Effector memory CD4-positive, alpha-beta T cell (primary cell): Measurements from ENCODE around the gene KIAA1143.

Experiments used
- DNase-seq, 3 donors: peaks; one replicate each; pipeline ENCODE4 v3.0.0-alpha.2; 2020
- H3K27ac ChIP-seq: 2 replicates; pipeline ENCODE4 v1.7.0; 2013; ENCODE audit warnings: mild to moderate bottlenecking, low read length, moderate library complexity; ENCODE audit not compliant: insufficient read depth, poor library complexity, severe bottlenecking
- H3K27me3 ChIP-seq: replicated peaks from 2 replicates; pipeline ENCODE4 v1.7.0; 2013; ENCODE audit warnings: mild to moderate bottlenecking, low read length; ENCODE audit not compliant: insufficient read depth, control insufficient read depth, poor library complexity, severe bottlenecking
- H3K36me3 ChIP-seq: 2 replicates; pipeline ENCODE4 v1.7.0; 2013; ENCODE audit warnings: mild to moderate bottlenecking, low read length, moderate library complexity; ENCODE audit not compliant: control insufficient read depth, insufficient read depth
- H3K4me1 ChIP-seq: 2 replicates; pipeline ENCODE4 v1.7.0; 2013; ENCODE audit warnings: low read length, mild to moderate bottlenecking; ENCODE audit not compliant: control insufficient read depth, insufficient read depth, poor library complexity, severe bottlenecking
- H3K4me3 ChIP-seq: 2 replicates; pipeline ENCODE4 v1.7.0; 2013; ENCODE audit warnings: low read length, low read depth, mild to moderate bottlenecking; ENCODE audit not compliant: insufficient read depth, poor library complexity, severe bottlenecking
- H3K9me3 ChIP-seq: 2 replicates; pipeline ENCODE4 v1.7.0; 2013; ENCODE audit warnings: mild to moderate bottlenecking, low read length, moderate library complexity; ENCODE audit not compliant: control insufficient read depth

Gene KIAA1143

GRCh38 chr3:44762170-44762677, 805 bp upstream of the KIAA1143 start:
- DNase-seq: no peak
- Histone ChIP-seq H3K4me3 (peak overlapping the region; percentile 89), H3K27me3 (no peaks in the 10 kb centered on the region), H3K27ac (no peak overlapping the region), H3K4me1 (peaks cover 3% of the 10 kb centered on the region), H3K9me3 (no peaks in the 10 kb centered on the region), H3K36me3 (no peaks in the 10 kb centered on the region)

- DNase-seq: no peak
- H3K4me3 ChIP-seq: peak overlapping the region; percentile 89
- no peaks in the 10 kb centered on the region for H3K9me3 ChIP-seq
- peaks cover 3% of the 10 kb centered on the region for H3K4me1 ChIP-seq
- H3K27ac ChIP-seq: peak overlapping the region; percentile 72
- H3K27me3 ChIP-seq: no peaks in the 10 kb centered on the region
- H3K36me3 ChIP-seq: peaks cover 5% of the 10 kb centered on the region
Measured at GRCh38 chr3:44761101-44761423, 357 bp downstream of the KIAA1143 start.

GRCh38 chr3:44734646-44735168, 26.7 kb downstream of the KIAA1143 start:
- H3K27me3 ChIP-seq: no peaks in the 10 kb centered on the region
- H3K27ac ChIP-seq: no peak overlapping the region
- H3K4me1 ChIP-seq: no peaks in the 10 kb centered on the region
- H3K4me3 ChIP-seq: no peak overlapping the region
- peaks cover 35% of the 10 kb centered on the region for H3K9me3 ChIP-seq
- H3K36me3 ChIP-seq: peaks cover 24% of the 10 kb centered on the region
- no peak for DNase-seq

DNA sequence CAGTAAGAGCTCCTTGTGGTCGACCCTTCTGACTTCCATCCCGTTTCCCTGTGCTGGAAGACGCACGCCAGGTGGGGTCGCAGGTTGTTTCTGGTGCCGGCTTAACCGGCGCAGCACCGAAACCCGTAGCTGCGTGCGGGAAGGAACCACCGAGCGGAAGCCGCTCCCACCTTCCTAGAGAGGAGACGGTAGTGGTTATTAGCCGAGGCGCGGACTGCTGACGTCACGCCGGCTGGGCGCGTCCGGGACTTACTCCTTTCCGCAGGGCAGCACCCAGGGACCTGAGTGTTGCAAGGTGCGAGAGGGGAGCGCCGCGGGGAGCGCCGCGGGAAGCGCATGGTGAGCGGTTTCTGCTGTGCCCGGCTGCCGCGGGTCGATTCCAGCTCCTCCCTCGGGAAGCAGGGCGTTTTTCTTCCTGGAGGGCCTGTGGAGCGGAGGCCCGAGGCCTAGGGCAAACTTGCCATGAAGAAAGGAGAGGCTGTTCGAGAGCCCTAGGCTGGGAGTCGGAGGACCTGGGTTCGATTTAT, 32.0 kb downstream of the KIAA1143 start, which contains the start of gene ZNF501:
ZNF501 (plus strand) TSS at position 252 of the 527 bp plus-strand sequence. CDS start 4,787 bp downstream, outside the sequence.
- H3K9me3 ChIP-seq: peaks cover 27% of the 10 kb centered on the region
- no peaks in the 10 kb centered on the region for H3K4me1 ChIP-seq
- peaks cover 24% of the 10 kb centered on the region for H3K36me3 ChIP-seq
- H3K27me3 ChIP-seq: no peaks in the 10 kb centered on the region
- H3K4me3 ChIP-seq: peak within 1 kb of the TSS; percentile 70
- H3K27ac ChIP-seq: no peak within 1 kb of the TSS
- peak; percentile 63 to 75 (median 69) for DNase-seq

DNA sequence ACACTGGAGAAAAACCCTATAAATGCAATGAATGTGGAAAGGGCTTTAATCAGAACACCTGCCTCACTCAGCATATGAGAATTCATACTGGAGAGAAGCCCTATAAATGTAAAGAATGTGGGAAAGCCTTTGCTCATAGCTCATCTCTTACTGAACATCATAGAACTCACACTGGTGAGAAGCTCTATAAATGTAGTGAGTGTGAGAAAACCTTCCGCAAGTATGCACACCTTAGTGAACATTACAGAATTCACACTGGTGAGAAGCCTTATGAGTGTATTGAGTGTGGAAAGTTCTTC, 39.4 kb downstream of the KIAA1143 start:
- no peak for DNase-seq
- no peaks in the 10 kb centered on the region for H3K27me3 ChIP-seq
- peaks cover 17% of the 10 kb centered on the region for H3K36me3 ChIP-seq
- H3K4me3 ChIP-seq: no peak overlapping the region
- peaks cover 67% of the 10 kb centered on the region for H3K9me3 ChIP-seq
- no peak overlapping the region for H3K27ac ChIP-seq
- H3K4me1 ChIP-seq: no peaks in the 10 kb centered on the region

GRCh38 chr3:44721231-44722102, 40.0 kb downstream of the KIAA1143 start:
- Histone ChIP-seq H3K4me3 (no peak overlapping the region), H3K9me3 (peaks cover 68% of the 10 kb centered on the region), H3K27me3 (no peaks in the 10 kb centered on the region), H3K36me3 (peaks cover 17% of the 10 kb centered on the region), H3K4me1 (no peaks in the 10 kb centered on the region), H3K27ac (no peak overlapping the region)
- DNase-seq: no peak

GRCh38 chr3:44712455-44713075, 48.9 kb downstream of the KIAA1143 start, which contains the start of gene ZNF502:
Gene ZNF502, plus strand, starts transcription at chr3:44712660. Its CDS starts 7,602 bp downstream, at chr3:44720262.
- H3K9me3 ChIP-seq: peaks cover 2% of the 10 kb centered on the region

More at GRCh38 chr3:44712455-44713075, 48.9 kb downstream of the KIAA1143 start, which contains the start of gene ZNF502:
- no peaks in the 10 kb centered on the region for H3K36me3 ChIP-seq
- H3K27ac ChIP-seq: no peak within 1 kb of the TSS
- H3K4me3 ChIP-seq: peak within 1 kb of the TSS; percentile 83
- H3K27me3 ChIP-seq: no peaks in the 10 kb centered on the region
- H3K4me1 ChIP-seq: no peaks in the 10 kb centered on the region
- peak; percentile 17 to 22 (median 20) for DNase-seq
